K562 (cell line): ENCODE results near the gene HADH.

Experiments used
- BHLHE40 ChIP-seq: IDR thresholded peaks from 2 replicates; pipeline ENCODE4 v1.6.1; 2011; ENCODE audit warnings: low read length, improper control_type of control experiment
- U2AF1 ChIP-seq: fragments of 200-400 bp; formaldehyde crosslinking; optimal IDR thresholded peaks from 2 replicates; pipeline ENCODE3; 2017; ENCODE audit warnings: mild to moderate bottlenecking, low read depth, low read length, moderate library complexity
- YBX1 ChIP-seq: fragments of 450-650 bp; IDR thresholded peaks from 2 replicates; pipeline ENCODE4 v1.7.1; 2016; ENCODE audit warnings: mild to moderate bottlenecking
- YY1 ChIP-seq, 3 experiments: IDR thresholded peaks; 2 replicates each; pipeline ENCODE4 v1.6.1; 2011; ENCODE audit warnings: low read length in 2 of 3, mild to moderate bottlenecking in 2 of 3, moderate library complexity in 2 of 3, borderline replicate concordance in 1 of 3, control low read depth in 1 of 3, low read depth in 1 of 3; ENCODE audit not compliant: insufficient read depth in 3 of 3, insufficient replicate concordance in 2 of 3, control insufficient read depth in 1 of 3, insufficient read length in 1 of 3; ENCODE audit errors: extremely low read depth in 1 of 3
- TF ChIP-seq, protein P1 (sequence below): fragments of 450-650 bp; IDR thresholded peaks from 2 replicates; pipeline ENCODE4 v1.6.1; 2016
- TF ChIP-seq, protein P2 (sequence below), 3 experiments: IDR thresholded peaks in 2 of 3; conservative IDR thresholded peaks in 1 of 3; 2 replicates each; pipeline ENCODE4 v1.5.1; 2011 to 2012; ENCODE audit warnings: low read length in 3 of 3, mild to moderate bottlenecking in 3 of 3, control low read depth in 2 of 3, improper control_type of control experiment in 1 of 3, inconsistent platforms in 1 of 3, low read depth in 1 of 3, mixed read lengths in 1 of 3, moderate library complexity in 1 of 3; ENCODE audit not compliant: insufficient read depth in 2 of 3
- TF ChIP-seq, protein P3 (sequence below): fragments of 200-400 bp; formaldehyde crosslinking; IDR thresholded peaks from 2 replicates; pipeline ENCODE4 v1.6.1; 2017; ENCODE audit warnings: mild to moderate bottlenecking, low read depth, low read length, moderate library complexity

GRCh38 chr4:108001540-108002135 lies 11.9 kb downstream of the HADH start:
- no peak for TF ChIP-seq U2AF1
- TF ChIP-seq, protein P1, sequence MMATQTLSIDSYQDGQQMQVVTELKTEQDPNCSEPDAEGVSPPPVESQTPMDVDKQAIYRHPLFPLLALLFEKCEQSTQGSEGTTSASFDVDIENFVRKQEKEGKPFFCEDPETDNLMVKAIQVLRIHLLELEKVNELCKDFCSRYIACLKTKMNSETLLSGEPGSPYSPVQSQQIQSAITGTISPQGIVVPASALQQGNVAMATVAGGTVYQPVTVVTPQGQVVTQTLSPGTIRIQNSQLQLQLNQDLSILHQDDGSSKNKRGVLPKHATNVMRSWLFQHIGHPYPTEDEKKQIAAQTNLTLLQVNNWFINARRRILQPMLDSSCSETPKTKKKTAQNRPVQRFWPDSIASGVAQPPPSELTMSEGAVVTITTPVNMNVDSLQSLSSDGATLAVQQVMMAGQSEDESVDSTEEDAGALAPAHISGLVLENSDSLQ, result no peak
- TF ChIP-seq YBX1, result no peak
- TF ChIP-seq YY1 (IDR thresholded peaks at IDR 0.05; ENCODE audit: borderline replicate concordance in 1 of 3, control insufficient read depth in 1 of 3, extremely low read depth in 1 of 3, insufficient read depth in 3 of 3, insufficient read length in 1 of 3, insufficient replicate concordance in 2 of 3, low read depth in 1 of 3, low read length in 2 of 3), result no peak
- TF ChIP-seq, protein P2, sequence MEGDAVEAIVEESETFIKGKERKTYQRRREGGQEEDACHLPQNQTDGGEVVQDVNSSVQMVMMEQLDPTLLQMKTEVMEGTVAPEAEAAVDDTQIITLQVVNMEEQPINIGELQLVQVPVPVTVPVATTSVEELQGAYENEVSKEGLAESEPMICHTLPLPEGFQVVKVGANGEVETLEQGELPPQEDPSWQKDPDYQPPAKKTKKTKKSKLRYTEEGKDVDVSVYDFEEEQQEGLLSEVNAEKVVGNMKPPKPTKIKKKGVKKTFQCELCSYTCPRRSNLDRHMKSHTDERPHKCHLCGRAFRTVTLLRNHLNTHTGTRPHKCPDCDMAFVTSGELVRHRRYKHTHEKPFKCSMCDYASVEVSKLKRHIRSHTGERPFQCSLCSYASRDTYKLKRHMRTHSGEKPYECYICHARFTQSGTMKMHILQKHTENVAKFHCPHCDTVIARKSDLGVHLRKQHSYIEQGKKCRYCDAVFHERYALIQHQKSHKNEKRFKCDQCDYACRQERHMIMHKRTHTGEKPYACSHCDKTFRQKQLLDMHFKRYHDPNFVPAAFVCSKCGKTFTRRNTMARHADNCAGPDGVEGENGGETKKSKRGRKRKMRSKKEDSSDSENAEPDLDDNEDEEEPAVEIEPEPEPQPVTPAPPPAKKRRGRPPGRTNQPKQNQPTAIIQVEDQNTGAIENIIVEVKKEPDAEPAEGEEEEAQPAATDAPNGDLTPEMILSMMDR (IDR thresholded peaks at IDR 0.05 in 2 of 3, conservative IDR thresholded peaks at IDR 0.05 in 1 of 3; ENCODE audit: insufficient read depth in 2 of 3, low read depth in 1 of 3, low read length in 3 of 3), result no peak
- TF ChIP-seq BHLHE40, result no peak
- TF ChIP-seq, protein P3, sequence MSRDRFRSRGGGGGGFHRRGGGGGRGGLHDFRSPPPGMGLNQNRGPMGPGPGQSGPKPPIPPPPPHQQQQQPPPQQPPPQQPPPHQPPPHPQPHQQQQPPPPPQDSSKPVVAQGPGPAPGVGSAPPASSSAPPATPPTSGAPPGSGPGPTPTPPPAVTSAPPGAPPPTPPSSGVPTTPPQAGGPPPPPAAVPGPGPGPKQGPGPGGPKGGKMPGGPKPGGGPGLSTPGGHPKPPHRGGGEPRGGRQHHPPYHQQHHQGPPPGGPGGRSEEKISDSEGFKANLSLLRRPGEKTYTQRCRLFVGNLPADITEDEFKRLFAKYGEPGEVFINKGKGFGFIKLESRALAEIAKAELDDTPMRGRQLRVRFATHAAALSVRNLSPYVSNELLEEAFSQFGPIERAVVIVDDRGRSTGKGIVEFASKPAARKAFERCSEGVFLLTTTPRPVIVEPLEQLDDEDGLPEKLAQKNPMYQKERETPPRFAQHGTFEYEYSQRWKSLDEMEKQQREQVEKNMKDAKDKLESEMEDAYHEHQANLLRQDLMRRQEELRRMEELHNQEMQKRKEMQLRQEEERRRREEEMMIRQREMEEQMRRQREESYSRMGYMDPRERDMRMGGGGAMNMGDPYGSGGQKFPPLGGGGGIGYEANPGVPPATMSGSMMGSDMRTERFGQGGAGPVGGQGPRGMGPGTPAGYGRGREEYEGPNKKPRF, result no peak
